ENCODE results near the gene SPATS2. TPM values are rescaled to one million over a fixed set of nuclear protein-coding genes. Genes with fewer than 3 reads are reported as not detected.

SPATS2 gene
- total RNA-seq, 2 donors from 2014 or later, result 17.2 to 21.9 TPM

DNA sequence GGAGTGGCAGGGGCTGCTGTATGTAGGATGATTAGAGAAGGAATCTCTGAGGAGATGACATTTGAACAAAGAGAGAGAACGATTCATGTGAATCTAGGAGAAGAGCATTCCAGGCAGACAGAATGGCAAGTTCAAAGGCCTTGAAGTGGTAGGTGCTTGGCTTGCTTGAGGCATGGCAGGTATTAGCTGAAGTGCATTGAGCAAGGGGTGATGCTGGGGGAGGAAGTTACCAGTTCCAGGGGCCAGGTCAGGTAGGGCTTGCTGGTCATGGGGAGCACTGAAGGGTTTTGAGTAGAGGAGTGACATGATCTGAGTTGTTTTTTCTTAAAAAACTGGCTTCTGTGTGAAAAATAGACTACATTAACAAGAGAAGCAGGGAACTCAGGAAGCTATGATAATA lies 71.8 kb downstream of the SPATS2 start:
- intact Hi-C loops (cut with DNase I), result no loop called here
- Histone ChIP-seq H3K4me1 (no peaks in the 10 kb centered on the region), H3K9me3 (no peaks in the 10 kb centered on the region), H3K27me3 (no peaks in the 10 kb centered on the region), H3K27ac (no peak overlapping the region), H3K9ac (ENCODE audit: low read depth in 2 of 2, low read length in 2 of 2) (no peak overlapping the region), H3K4me3 (no peak overlapping the region), H3K36me3 (no peaks in the 10 kb centered on the region)
- TF ChIP-seq, protein P1, sequence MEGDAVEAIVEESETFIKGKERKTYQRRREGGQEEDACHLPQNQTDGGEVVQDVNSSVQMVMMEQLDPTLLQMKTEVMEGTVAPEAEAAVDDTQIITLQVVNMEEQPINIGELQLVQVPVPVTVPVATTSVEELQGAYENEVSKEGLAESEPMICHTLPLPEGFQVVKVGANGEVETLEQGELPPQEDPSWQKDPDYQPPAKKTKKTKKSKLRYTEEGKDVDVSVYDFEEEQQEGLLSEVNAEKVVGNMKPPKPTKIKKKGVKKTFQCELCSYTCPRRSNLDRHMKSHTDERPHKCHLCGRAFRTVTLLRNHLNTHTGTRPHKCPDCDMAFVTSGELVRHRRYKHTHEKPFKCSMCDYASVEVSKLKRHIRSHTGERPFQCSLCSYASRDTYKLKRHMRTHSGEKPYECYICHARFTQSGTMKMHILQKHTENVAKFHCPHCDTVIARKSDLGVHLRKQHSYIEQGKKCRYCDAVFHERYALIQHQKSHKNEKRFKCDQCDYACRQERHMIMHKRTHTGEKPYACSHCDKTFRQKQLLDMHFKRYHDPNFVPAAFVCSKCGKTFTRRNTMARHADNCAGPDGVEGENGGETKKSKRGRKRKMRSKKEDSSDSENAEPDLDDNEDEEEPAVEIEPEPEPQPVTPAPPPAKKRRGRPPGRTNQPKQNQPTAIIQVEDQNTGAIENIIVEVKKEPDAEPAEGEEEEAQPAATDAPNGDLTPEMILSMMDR (IDR thresholded peaks at IDR 0.05), result no peak
- no peak for DNase-seq

- H3K27ac ChIP-seq, result no peak overlapping the region
- TF ChIP-seq, protein P1 (IDR thresholded peaks at IDR 0.05), result no peak
These were observed 72.8 kb downstream of the SPATS2 start for GRCh38 chr12:49440035-49440434.

DNA sequence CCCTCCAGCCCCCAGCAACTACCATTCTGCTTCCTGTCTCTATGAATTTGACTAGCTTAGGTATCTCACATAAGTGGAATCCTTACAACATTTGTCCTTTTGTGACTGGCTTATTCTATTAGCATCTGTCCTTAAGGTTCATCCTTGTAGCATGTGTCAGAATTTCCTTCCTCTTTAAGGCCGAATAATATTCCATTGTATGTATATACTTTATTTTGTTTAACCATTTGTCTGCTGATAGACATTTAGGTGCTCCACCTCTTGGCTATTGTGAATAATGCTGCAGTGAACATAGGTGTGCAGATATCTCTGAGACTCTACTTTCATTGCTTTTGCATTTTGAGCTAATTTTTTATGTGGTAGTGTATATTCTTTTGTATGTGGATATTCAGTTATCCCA lies 75.7 kb downstream of the SPATS2 start:
- Histone ChIP-seq H3K4me1 (no peaks in the 10 kb centered on the region), H3K27me3 (no peaks in the 10 kb centered on the region), H3K4me3 (no peak overlapping the region), H3K27ac (no peak overlapping the region), H3K9me3 (no peaks in the 10 kb centered on the region), H3K9ac (ENCODE audit: low read depth in 2 of 2, low read length in 2 of 2) (no peak overlapping the region), H3K36me3 (no peaks in the 10 kb centered on the region)
- intact Hi-C loops (cut with DNase I), result no loop called here
- DNase-seq, result no peak
- TF ChIP-seq, protein P1 (IDR thresholded peaks at IDR 0.05), result no peak

More at GRCh38 chr12:49440035-49440434, 72.8 kb downstream of the SPATS2 start:
- Histone ChIP-seq H3K4me1 (no peaks in the 10 kb centered on the region), H3K9me3 (no peaks in the 10 kb centered on the region), H3K4me3 (no peak overlapping the region), H3K9ac (ENCODE audit: low read depth in 2 of 2, low read length in 2 of 2) (no peak overlapping the region), H3K27me3 (no peaks in the 10 kb centered on the region), H3K36me3 (no peaks in the 10 kb centered on the region)
- intact Hi-C loops (cut with DNase I), result no loop called here
- DNase-seq, result no peak

DNA sequence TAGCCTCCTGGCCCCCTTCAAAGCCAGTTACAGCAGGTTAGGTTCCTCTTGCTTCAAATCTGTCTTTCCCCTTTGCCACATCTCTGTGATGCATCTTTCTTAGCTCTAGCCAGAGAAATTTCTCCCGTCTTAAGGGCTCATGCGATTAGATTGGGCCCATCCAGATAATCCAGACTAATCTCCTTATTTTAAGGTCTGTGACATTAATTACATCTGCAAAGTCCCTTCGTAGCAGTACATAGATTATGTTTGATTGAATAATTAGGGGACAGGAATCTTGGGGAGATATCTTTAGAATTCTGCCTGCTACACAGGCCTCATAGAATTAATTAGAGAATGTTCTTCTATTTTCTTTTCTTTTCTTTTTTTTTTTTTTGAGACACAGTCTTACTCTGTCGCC lies 79.3 kb downstream of the SPATS2 start:
- H3K4me1 ChIP-seq, result no peaks in the 10 kb centered on the region
- no peak for DNase-seq
- H3K9me3 ChIP-seq, result no peaks in the 10 kb centered on the region
- no peak overlapping the region for H3K9ac ChIP-seq (ENCODE audit: low read depth in 2 of 2, low read length in 2 of 2)
- no peaks in the 10 kb centered on the region for H3K27me3 ChIP-seq
- intact Hi-C loops (cut with DNase I), result no loop called here
- H3K27ac ChIP-seq, result no peak overlapping the region
- no peak overlapping the region for H3K4me3 ChIP-seq
- H3K36me3 ChIP-seq, result no peaks in the 10 kb centered on the region
- TF ChIP-seq, protein P1 (IDR thresholded peaks at IDR 0.05), result no peak

GRCh38 chr12:49448858-49449257 lies 81.6 kb downstream of the SPATS2 start:
- TF ChIP-seq, protein P1 (IDR thresholded peaks at IDR 0.05), result no peak
- Histone ChIP-seq H3K4me3 (no peak overlapping the region), H3K27me3 (no peaks in the 10 kb centered on the region), H3K9me3 (no peaks in the 10 kb centered on the region), H3K9ac (ENCODE audit: low read depth in 2 of 2, low read length in 2 of 2) (no peak overlapping the region), H3K36me3 (no peaks in the 10 kb centered on the region), H3K4me1 (no peaks in the 10 kb centered on the region), H3K27ac (no peak overlapping the region)
- intact Hi-C loops (cut with DNase I), result no loop called here
- DNase-seq, result no peak
